HT-29 (cell line): ENCODE measurements around the gene LYRM4. TPM values are rescaled to one million over a fixed set of nuclear protein-coding genes. Genes with fewer than 3 reads are reported as not detected.
A peak's percentile ranks its signal among the peaks of the same experiment; 100 is the strongest.
"Not testable (repeated sequence)": the region's sequence is repeated elsewhere in the genome, so short reads cannot be mapped to it uniquely, and the experiment has no call there.

Experiments used
- DNase-seq: peaks from one replicate; pipeline ENCODE4 v3.0.0-alpha.2; 2015; ENCODE audit warnings: low spot score
- small RNA-seq: library from RNA; depleted of rRNA; stranded (forward); fragments of <200 nt; gene quantifications from one replicate; pipeline ENCODE3, GENCODE V24; 2014
- total RNA-seq: library from RNA; depleted of rRNA; stranded (reverse); fragments of >200 nt; shearing (Covaris generic); gene quantifications from 2 replicates; pipeline ENCODE4 v1.2.3, GENCODE V29; 2014; rRNA removed

LYRM4 gene
- total RNA-seq, 1 experiment from 2014 or later, result 25.0 TPM

GRCh38 chr6:5081955-5082354 is 178.8 kb downstream of the LYRM4 start:
- DNase-seq, result no peak

DNA sequence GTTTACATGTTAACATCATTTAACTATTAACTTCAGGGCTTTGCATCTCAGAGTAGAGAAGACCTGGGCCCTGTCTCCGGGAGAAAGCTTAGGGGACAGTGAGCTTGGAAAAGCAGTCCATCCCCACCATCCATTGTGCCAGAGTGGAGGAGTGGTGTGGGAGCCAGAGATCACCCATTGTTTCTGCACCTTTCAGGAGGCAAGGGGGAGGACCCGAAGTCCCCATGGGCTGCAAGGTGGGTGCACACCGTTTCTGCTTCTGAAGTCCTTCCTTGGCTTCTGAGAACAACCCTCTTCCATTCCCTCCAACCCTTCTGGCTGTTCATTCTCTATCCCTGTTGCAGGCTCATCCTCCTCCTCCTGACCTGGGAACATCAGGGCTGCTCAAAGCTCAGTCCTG is 179.6 kb downstream of the LYRM4 start:
- DNase-seq, result no peak

DNA sequence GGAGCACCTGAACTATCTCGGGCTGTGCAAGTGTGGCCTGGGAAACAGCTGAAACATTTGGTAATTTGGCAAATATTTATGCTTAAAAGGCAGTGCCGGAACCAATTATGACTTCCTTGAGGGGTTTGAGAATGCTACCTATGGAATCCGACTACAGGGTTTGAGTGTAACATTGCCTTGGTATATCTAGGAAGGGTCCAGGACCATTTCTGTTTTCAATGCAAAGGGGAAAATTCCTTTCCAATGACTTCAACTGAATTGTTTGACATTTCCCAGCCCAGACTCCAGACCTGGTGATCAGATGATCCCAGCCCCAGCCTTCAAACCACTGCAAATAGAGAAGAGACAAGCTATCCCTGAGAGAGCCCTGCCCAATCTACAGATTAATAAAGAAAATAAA is 180.2 kb downstream of the LYRM4 start:
- DNase-seq, result no peak

GRCh38 chr6:5079692-5080091 is 181.1 kb downstream of the LYRM4 start:
- no peak for DNase-seq

- DNase-seq, result peak; percentile 44
These were observed 182.6 kb downstream of the LYRM4 start for GRCh38 chr6:5078121-5078669.

- no peak for DNase-seq
These were observed 183.8 kb downstream of the LYRM4 start for GRCh38 chr6:5076931-5077330.

DNA sequence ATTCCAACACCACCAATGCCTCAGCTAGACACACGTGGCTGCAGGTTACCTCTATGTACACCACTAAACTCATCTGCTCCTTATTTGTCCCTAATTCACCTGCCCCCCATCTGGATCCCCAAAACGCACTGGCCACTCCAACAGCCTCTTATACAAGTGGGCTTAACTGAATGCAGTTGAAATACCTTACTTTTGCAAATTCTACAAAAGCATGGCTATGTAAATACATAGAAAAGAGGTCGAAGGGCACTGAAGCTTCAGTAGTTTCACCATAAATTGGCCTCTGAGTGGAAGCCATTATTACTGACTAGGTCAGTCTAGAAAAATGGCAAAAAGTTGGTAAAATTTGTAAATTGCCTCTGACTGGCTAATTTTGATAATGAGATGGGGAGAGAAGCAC is 186.8 kb downstream of the LYRM4 start:
- no peak for DNase-seq

DNA sequence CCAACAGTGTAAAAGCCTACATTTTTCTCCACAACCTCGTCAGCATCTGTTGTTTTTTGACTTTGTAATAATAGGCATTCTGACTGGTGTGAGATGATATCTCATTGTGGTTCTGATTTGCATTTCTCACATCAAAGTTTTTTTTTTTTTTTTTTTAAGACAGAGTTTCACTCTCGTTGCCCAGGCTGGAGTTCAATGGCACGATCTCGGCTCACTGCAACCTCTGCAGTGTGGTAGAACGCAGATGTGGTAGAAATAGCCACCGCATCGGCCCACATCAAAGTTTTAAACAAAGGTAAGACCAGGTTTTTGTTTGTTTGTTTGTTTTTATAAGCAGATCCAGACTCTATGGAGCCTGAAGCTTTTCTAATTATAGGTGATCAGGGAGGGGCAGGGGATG is 188.3 kb downstream of the LYRM4 start:
- no peak for DNase-seq

GRCh38 chr6:5071216-5071615 is 189.5 kb downstream of the LYRM4 start:
- DNase-seq, result no peak

DNA sequence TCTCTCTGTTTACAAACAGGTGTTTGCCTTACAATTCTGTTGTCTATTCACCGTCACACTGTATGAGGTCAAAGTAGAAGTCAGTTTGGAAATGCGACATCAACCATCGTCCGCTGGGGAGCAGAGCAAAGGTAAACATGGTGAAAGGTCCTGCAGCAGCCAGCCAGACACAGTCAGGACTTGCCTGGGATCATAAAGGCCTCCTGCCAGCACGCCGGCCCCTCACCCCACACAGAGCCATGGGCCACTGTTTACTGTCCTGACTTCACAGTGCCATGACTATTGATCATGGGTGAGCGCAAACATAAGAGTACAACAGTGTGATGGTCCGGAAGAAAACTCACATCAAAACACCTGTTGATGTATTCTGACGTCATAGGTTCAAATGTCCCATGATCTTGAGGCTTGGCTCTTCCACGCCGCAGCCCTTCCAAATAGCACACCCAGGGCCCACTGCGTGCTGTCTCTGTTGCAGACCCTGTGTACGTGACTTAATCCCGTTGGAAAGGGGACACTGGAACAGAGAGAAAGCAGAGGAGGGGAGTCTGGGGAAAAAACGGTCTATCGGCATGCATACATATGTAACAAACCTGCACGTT is 192.5 kb downstream of the LYRM4 start:
- DNase-seq, result no peak

DNA sequence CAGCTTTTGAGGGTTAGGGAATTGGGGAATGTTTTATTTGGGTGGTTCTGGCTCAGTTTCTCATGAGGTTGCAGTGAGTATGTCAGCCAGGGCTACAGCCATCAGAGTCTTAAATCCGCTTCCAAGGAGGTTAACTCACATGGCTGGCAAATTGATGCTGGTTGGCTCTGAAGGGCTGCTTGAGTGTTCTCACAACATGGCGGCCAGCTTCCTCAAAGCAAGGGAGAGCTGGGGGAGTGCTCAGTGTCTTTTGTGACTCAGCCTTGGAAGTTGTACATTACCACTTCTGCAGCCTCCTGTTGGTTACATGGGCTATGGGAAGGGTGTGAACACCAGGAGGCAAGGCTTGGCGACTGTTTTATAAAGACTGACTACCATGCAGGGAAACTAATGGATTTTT is 193.4 kb downstream of the LYRM4 start:
- DNase-seq, result no peak

GRCh38 chr6:5066456-5067093 is 194.2 kb downstream of the LYRM4 start:
- no peak for DNase-seq

DNA sequence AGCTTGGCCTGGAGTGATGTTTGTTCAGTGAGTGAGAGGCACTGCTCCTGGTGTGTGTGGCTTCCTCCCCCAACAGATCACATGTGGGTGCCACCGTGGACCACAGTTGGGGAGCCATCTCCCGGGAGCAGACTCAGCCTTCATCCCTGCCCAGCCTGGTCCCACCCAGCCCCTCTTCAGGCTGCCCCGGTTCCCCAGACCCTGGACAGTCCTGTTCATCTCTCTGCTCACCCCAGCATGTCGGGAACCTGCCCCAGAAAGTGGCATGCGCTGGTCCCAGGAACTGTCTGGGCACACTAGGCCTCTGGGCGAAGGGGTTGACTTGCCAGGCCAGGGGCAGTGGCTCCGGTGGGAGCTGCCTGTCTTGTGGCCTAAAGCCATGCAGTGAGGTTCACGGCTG is 197.1 kb downstream of the LYRM4 start:
- DNase-seq, result no peak

- DNase-seq, result no peak
These were observed 199.6 kb downstream of the LYRM4 start for GRCh38 chr6:5061152-5061551.

DNA sequence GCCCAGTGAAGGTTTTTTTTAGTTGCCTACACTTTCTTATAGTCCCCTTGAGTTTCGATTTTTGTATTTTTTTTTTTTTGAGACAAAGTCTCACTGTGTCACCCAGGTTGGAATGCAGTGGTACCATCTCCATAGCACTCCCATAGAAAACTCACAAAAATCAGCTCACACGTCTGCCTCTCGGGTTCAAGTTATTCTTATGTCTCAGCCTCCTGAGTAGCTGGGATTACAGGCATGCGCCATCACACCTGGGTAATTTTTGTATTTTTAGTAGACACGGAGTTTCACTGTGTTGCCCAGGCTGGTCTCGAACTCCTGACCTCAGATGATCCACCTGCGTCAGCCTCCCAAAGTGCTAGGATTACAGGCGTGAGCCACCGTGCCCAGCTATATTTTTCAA is 200.3 kb downstream of the LYRM4 start:
- not testable (repeated sequence) for DNase-seq

DNA sequence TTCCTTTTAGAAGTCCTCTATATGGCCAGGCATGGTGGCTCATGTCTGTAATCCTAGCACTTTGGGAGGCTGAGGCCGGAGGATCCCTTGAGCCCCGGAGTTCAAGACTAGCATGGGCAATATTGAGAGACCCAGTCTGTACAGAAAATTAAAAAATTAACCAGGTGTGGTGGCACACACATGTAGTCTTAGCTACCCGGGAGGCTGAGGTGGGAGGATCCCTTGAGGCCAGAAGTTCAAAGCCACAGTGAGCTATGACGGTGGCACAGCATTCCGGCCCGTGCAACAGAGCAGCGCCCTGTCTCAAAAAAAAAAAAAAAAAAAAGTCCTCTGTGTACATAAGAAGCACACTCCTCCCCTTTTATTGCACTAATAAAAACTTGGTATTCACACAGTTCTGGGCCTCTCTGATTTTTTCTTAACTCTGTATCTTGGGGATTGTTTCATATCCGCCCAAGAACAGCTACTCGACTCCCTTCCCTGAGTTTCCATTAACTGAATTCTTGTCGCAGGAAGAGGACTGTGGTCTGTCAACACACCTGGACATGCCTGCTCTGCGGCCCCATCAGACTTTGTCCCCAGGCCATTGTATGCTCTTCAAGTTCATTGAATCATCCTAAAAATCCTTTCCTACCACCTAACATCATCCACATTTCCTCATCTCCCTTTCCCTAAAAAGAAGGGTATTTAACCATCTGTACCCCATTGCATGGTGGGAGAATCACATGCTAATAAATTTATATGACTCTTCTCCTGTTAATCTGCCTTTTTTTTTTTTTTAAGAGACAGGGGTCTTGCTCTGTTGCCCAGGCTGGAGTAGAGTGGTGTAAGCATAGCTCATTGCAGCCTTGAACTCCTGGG is 201.5 kb downstream of the LYRM4 start:
- peak; percentile 9 for DNase-seq

Small RNAs within 50 kb of the gene (small RNA-seq; reads per million reads assigned to genes)
- gene MIR3691, result not detected

Other genes with a start within 250 kb of the LYRM4 start
- gene PPP1R3G, start 175.6 kb downstream of the LYRM4 start, total RNA-seq, result 0.03 TPM in 1 of 2 replicates, not detected in the other
- gene FARS2, start 563 bp upstream of the LYRM4 start, total RNA-seq, result 20.0 and 30.5 TPM in 2 replicates